ENCODE data around the gene C19orf25.

DNA sequence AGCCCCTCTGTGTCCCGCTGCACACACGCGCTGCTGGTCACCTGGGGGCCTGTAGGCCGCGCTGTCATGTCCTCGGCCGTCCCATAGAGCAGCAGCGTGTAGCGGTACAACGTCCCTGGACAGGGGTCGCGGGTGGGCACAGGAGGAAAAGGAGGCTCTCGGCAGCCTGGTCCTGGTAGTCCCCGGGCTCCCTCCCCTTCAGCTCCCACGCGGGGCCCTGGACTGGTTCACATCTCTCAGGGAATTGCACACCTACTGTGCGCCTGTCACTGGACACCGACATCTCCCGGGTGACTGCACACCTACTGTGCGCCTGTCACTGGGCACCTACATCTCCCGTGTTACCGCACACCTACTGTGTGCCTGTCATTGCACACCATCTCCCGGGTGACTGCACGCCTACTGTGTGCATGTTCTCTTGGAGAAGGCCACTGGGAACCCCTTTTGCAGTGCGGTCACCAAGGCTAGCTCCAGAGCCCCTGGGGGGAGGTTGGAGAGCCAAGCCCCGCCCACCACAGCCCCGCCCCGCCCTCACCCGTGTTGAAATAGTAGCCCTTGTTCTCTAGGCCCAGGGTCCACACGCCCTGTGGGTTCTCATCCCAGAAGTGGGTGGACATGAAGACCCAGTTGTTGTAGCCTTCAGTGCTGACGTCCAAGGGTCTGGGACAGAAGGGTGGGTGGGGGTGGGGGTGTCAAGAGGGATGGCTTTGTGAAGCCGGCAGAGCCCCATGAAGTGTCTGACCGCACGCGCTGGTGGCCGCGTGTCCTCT lies 3.5 kb upstream of the C19orf25 start:
- no peak for TF ChIP-seq RAD21 (IDR thresholded peaks at IDR 0.05; ENCODE audit: insufficient read depth, low read depth, low read length)
- TF ChIP-seq ZZZ3 (IDR thresholded peaks at IDR 0.05; ENCODE audit: control insufficient read depth, insufficient read length, low read depth), result no peak
- no peak for TF ChIP-seq E2F4 (IDR thresholded peaks at IDR 0.05; ENCODE audit: low read depth, low read length)
- no peak for TF ChIP-seq CREB1 (IDR thresholded peaks at IDR 0.05; ENCODE audit: low read depth)
- TF ChIP-seq SPI1 (IDR thresholded peaks at IDR 0.05; ENCODE audit: borderline replicate concordance, insufficient read depth, low read depth, low read length), result no peak
- TF ChIP-seq SIN3A (IDR thresholded peaks at IDR 0.05; ENCODE audit: low read depth, low read length), result no peak
- TF ChIP-seq PAX8 (IDR thresholded peaks at IDR 0.05), result no peak
- no peak for TF ChIP-seq CTCF (IDR thresholded peaks at IDR 0.05 in 2 of 3, conservative IDR thresholded peaks at IDR 0.05 in 1 of 3; ENCODE audit: control insufficient read depth in 2 of 3, extremely low read depth in 1 of 3, insufficient read depth in 1 of 3, low read depth in 3 of 3, low read length in 3 of 3)
- TF ChIP-seq, protein P1, sequence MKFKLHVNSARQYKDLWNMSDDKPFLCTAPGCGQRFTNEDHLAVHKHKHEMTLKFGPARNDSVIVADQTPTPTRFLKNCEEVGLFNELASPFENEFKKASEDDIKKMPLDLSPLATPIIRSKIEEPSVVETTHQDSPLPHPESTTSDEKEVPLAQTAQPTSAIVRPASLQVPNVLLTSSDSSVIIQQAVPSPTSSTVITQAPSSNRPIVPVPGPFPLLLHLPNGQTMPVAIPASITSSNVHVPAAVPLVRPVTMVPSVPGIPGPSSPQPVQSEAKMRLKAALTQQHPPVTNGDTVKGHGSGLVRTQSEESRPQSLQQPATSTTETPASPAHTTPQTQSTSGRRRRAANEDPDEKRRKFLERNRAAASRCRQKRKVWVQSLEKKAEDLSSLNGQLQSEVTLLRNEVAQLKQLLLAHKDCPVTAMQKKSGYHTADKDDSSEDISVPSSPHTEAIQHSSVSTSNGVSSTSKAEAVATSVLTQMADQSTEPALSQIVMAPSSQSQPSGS (IDR thresholded peaks at IDR 0.05; ENCODE audit: low read length), result no peak
- TF ChIP-seq IRF3 (IDR thresholded peaks at IDR 0.05), result no peak
- TF ChIP-seq, protein P2, sequence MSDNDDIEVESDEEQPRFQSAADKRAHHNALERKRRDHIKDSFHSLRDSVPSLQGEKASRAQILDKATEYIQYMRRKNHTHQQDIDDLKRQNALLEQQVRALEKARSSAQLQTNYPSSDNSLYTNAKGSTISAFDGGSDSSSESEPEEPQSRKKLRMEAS (IDR thresholded peaks at IDR 0.05; ENCODE audit: low read depth, low read length), result no peak

All from GM12878 (cell line).